Gastrocnemius medialis (tissue), 4 donors: ENCODE measurements around the gene DAPK3. TPM values are rescaled to one million over a fixed set of nuclear protein-coding genes. Genes with fewer than 3 reads are reported as not detected.
A peak's percentile ranks its signal among the peaks of the same experiment; 100 is the strongest.

ENCODE experiments used
- ATAC-seq, 2 donors: fragments of 150-250 bp; one replicate each; pipeline ENCODE4 v1.9.1; 2016
- DNase-seq, 2 donors: peaks; one replicate each; pipeline ENCODE4 v3.0.0-alpha.2; 2019
- H3K27ac ChIP-seq, 4 donors: fragments of 200-600 bp; sonication (generic); 1 replicate in 1 of 4; 2 replicates in 3 of 4; pipeline ENCODE4 v1.5.1; 2016 to 2018; ENCODE audit warnings: mild to moderate bottlenecking in 2 of 4, moderate library complexity in 1 of 4
- H3K27me3 ChIP-seq, 3 donors: fragments of 200-600 bp; sonication (generic) in 2 of 3; 1 replicate in 1 of 3; 2 replicates in 2 of 3; pipeline versions ENCODE4 v1.5.1 to v1.6.0; 2016 to 2019; ENCODE audit warnings: mild to moderate bottlenecking in 1 of 3, moderate library complexity in 1 of 3
- H3K36me3 ChIP-seq, 2 donors: fragments of 200-600 bp; sonication (generic) in 1 of 2; one replicate each; pipeline ENCODE4 v1.5.1; 2017 to 2018
- H3K4me1 ChIP-seq, 2 donors: fragments of 200-600 bp; sonication (generic) in 1 of 2; one replicate each; pipeline ENCODE4 v1.5.1; 2016 to 2017; ENCODE audit warnings: mild to moderate bottlenecking in 2 of 2
- H3K4me3 ChIP-seq, 4 donors: fragments of 200-600 bp; sonication (generic) in 3 of 4; 1 replicate in 1 of 4; 2 replicates in 3 of 4; pipeline ENCODE4 v1.5.1; 2016 to 2019; ENCODE audit warnings: mild to moderate bottlenecking in 2 of 4
- H3K9me3 ChIP-seq, 3 donors: fragments of 200-600 bp; sonication (generic) in 2 of 3; 1 replicate in 1 of 3; 2 replicates in 2 of 3; pipeline ENCODE4 v1.5.1; 2016 to 2019
- CTCF ChIP-seq, 5 experiments: fragments of 450-650 bp in 3 of 5; fragments of 200-600 bp in 2 of 5; sonication (generic) in 2 of 5; IDR thresholded peaks in 4 of 5; conservative IDR thresholded peaks in 1 of 5; 1 replicate in 4 of 5; 2 replicates in 1 of 5; pipeline ENCODE4 v1.5.1; 2016 to 2019; ENCODE audit warnings: antibody characterized with exemption in 5 of 5, mild to moderate bottlenecking in 3 of 5, moderate library complexity in 3 of 5
- POLR2A ChIP-seq, 2 donors: fragments of 450-650 bp; IDR thresholded peaks; one replicate each; pipeline ENCODE4 v1.6.1; 2017; ENCODE audit warnings: antibody characterized with exemption in 2 of 2, mild to moderate bottlenecking in 2 of 2, moderate library complexity in 2 of 2
- in situ Hi-C, 4 donors: fragments of 200-750 bp; cut with MboI; loops; one replicate each; pipeline versions ENCODE4 v1.15.0 to v1.8.0; 2017; ENCODE audit warnings: low sequenced_read_pairs in 4 of 4
- intact Hi-C: fragments of 100-400 bp; cut with DNase I; formaldehyde crosslinking; loops from one replicate; pipeline ENCODE4 v1.15.1; 2023; ENCODE audit warnings: low total_unique reads
- total RNA-seq, 4 donors: library from RNA; depleted of rRNA; stranded (reverse); fragments of >200 nt; gene quantifications; one replicate each; pipeline versions ENCODE4 v1.1.0 to v1.2.3, GENCODE V29; 2016

The DAPK3 gene
- total RNA-seq: 100 to 1,000 TPM in 3 of 4 donors, 10 to 100 TPM in 1; 61.3 to 135 (median 115) TPM

GRCh38 chr19:3970808-3971598 lies at the start of gene DAPK3:
TSS of gene DAPK3 (minus strand) at chr19:3971099. CDS start at chr19:3969735, 1,364 bp downstream.
- ATAC-seq (peak; percentile 74 to 78), DNase-seq (peak; percentile 98)
- TF ChIP-seq POLR2A (IDR thresholded peaks at IDR 0.05) (peak; percentile 100), CTCF (IDR thresholded peaks at IDR 0.05 in 4 of 5, conservative IDR thresholded peaks at IDR 0.05 in 1 of 5) (peak in 3 of 5 experiments; percentile 20 to 42 (median 26))
- H3K4me1 ChIP-seq: peaks cover 42 to 43% of the 10 kb centered on the region in 2 donors
- peaks cover 0 to 29% of the 10 kb centered on the region in 2 donors for H3K36me3 ChIP-seq
- H3K4me3 ChIP-seq: peak within 1 kb of the TSS; percentile 79 to 98 (median 90)
- intact Hi-C loops (loop anchor here (1.0 to 10.0 kb wide), 2 partner anchors 14 to 1806 kb away; partner anchors contain the start of genes DOT1L and EEF2), in situ Hi-C loops (no loop called here)
- H3K27me3 ChIP-seq: no peaks in the 10 kb centered on the region
- H3K9me3 ChIP-seq: no peaks in the 10 kb centered on the region
- H3K27ac ChIP-seq: peak within 1 kb of the TSS; percentile 97 to 100 (median 98)

- peaks cover 25% of the 10 kb centered on the region in 2 donors for H3K4me1 ChIP-seq
- peak overlapping the region in 1 of 4 donors; percentile 65 for H3K27ac ChIP-seq
- H3K4me3 ChIP-seq: no peak overlapping the region
- no peaks in the 10 kb centered on the region for H3K27me3 ChIP-seq
- TF ChIP-seq POLR2A (IDR thresholded peaks at IDR 0.05) (no peak), CTCF (IDR thresholded peaks at IDR 0.05 in 4 of 5, conservative IDR thresholded peaks at IDR 0.05 in 1 of 5) (no peak)
- DNase-seq (no peak), ATAC-seq (no peak)
- no peaks in the 10 kb centered on the region for H3K9me3 ChIP-seq
- in situ Hi-C loops: loop anchor here in 1 of 4 donors (25.0 kb wide), 1 partner anchor 118 kb away; no protein-coding TSS in a partner anchor
- no peaks in the 10 kb centered on the region for H3K36me3 ChIP-seq
- intact Hi-C loops: no loop called here
Measured at GRCh38 chr19:4019578-4019977, 48.7 kb upstream of the DAPK3 start.

GRCh38 chr19:4018775-4019504 lies 48.0 kb upstream of the DAPK3 start:
- no peaks in the 10 kb centered on the region for H3K9me3 ChIP-seq
- ATAC-seq (no peak), DNase-seq (no peak)
- TF ChIP-seq POLR2A (IDR thresholded peaks at IDR 0.05): no peak
- no peak for TF ChIP-seq CTCF (IDR thresholded peaks at IDR 0.05 in 4 of 5, conservative IDR thresholded peaks at IDR 0.05 in 1 of 5)
- peak overlapping the region in 1 of 4 donors; percentile 65 for H3K27ac ChIP-seq
- intact Hi-C loops: no loop called here
- H3K4me3 ChIP-seq: no peak overlapping the region
- no peaks in the 10 kb centered on the region for H3K27me3 ChIP-seq
- peaks cover 0 to 3% of the 10 kb centered on the region in 2 donors for H3K36me3 ChIP-seq
- peaks cover 31 to 32% of the 10 kb centered on the region in 2 donors for H3K4me1 ChIP-seq
- in situ Hi-C loops: loop anchor here in 1 of 4 donors (25.0 kb wide), 1 partner anchor 118 kb away; no protein-coding TSS in a partner anchor

GRCh38 chr19:4018140-4018613 lies 47.3 kb upstream of the DAPK3 start:
- Histone ChIP-seq H3K9me3 (no peaks in the 10 kb centered on the region), H3K27ac (no peak overlapping the region), H3K36me3 (peaks cover 0 to 10% of the 10 kb centered on the region in 2 donors), H3K4me1 (peaks cover 37 to 38% of the 10 kb centered on the region in 2 donors), H3K27me3 (no peaks in the 10 kb centered on the region), H3K4me3 (no peak overlapping the region)
- intact Hi-C loops (no loop called here), in situ Hi-C loops (loop anchor here in 1 of 4 donors (25.0 kb wide), 1 partner anchor 119 kb away; no protein-coding TSS in a partner anchor)
- DNase-seq (no peak), ATAC-seq (no peak)
- TF ChIP-seq CTCF (IDR thresholded peaks at IDR 0.05 in 4 of 5, conservative IDR thresholded peaks at IDR 0.05 in 1 of 5) (no peak), POLR2A (IDR thresholded peaks at IDR 0.05) (no peak)
